Ecto neural progenitor cell (in vitro differentiated cells): ENCODE results near the gene ZNF488.

ENCODE experiments used
- DNase-seq: peaks from one replicate; pipeline ENCODE4 v3.0.0-alpha.2; 2018; ENCODE audit warnings: low spot score

Gene ZNF488

DNA sequence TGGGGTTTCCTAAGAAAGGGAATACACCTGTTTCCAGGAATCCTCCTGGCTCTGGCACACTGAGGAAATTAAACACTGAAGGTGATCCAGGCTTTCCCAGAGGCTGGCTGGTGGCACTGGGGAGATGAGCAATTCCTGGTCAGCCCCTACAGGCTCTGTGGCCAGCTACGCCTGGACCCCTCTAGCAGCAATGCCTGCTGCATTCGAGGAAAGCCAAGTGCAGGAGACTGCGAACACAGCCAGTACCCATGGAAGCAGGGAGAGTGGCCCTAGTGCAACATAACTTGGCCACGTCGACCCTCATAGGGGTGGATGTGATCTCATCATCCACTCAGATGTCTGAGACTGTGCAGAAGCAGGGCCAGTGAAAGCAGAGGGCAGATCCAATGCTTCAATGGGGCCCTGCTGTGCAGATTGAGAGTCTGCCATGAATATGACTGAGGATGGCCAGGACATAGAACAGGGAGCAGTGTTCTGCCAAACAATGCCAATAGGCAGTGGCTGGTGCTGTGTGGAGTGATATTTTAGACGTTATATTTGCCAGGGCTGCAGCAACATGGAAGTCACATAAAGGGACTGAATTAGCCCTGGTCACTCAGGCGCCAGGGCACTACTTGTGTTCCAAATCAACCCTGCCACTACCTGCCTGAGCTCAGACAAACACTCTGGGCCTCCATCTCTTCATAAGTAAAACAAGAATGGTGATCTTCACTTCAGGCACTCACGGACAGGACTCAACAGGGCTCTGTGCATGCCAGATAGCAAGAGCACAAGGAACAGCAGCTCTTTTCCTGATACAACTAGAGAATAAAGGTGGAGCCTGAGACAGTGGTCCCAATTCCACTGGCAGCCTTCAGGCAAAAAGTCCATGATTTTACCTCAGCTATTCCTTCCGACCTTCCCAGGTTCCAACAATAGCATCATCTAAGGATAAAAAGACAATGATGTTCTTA, 2.4 kb downstream of the ZNF488 start:
- peak; percentile 33 for DNase-seq

DNA sequence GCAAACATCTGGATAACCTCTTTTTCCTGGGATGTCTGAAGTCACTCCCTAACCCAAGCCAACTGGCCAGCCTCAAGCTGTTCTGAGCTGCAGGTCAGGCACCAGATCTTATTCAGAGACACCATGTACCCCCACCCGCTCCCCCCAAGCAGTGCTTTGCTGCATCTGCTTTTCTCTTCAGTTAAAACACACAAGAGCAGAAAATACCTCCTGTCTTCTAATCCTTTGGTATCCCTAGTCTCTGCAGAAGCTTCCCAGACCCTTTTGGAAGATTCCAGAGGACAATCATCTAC, 3.0 kb downstream of the ZNF488 start:
- DNase-seq = no peak

DNA sequence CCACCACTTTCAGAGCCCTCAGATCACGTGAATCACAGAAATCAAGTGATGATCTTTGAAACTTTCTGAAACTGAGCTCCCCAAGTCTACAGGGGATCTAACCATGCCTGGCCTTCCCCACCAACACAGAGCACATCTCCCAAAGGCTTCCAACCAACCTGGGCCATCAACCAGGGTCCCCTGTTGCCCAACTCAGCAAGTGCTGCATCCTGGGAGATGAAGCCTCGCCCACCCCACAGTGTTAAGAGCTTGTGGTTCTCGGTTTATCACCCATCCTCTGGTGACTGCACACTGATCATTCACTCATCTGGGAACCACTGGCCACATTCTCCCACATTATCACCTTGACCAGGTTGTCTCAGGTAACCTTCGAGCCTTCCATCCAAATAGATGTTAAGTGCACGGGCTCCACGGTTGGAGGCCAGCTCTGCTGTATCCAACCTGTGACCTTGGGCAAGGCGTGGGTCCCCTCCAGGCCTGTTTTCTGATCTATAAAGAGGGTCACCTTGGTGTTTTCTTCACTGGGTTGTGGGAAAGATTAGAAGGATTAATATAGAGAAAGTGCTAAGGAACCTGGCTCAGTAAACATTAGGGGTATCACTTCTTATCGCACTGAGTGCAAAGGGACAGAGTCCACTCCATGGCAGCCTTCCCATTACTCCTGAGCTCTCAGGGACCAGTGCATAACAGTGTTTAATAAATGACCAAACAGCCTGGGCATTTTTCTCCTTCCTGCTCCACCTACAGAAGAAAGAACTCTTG, 3.6 kb downstream of the ZNF488 start:
- DNase-seq = no peak

- DNase-seq = peak; percentile 26
These were observed 4.2 kb downstream of the ZNF488 start for GRCh38 chr10:47379901-47380300.

- DNase-seq = no peak
These were observed 4.7 kb downstream of the ZNF488 start for GRCh38 chr10:47379445-47379785.

DNA sequence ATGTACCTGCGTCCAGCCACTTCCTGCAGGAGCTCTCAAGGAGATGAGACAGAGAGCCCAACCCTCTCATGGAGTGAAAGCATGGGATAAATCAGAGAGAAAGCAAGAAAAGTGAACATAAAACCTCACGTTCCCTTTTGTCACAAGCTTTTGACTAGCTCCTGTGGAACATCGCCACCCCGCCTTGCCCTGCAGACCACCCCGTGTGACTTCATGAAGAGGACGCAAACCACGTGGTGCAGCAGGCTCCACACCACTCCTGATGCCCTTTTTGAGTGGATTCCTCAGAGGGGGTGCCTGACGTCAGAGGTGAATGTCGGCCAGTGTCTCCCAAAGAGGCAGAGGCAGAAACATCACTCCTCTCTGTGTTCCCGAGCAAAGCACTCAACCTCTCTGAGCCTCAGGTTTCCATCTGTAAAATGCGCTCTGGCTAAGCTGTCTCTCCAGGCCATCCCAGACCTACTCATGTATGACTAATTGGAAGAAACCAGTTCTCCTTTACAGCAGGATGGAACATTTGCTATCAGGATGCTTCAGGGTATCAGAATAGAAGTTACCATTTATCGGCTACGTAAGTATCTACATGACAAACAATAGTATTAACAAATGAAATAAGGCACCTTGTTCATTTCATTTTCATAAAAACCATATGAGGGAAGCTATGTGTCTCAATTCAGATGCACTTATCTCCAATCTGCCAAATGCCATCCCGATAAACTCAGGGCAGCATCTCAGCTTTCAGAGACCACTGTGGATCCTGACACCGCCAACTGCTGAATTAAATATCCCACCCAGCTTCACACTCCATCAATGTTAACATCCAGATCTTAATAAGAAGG, 5.3 kb downstream of the ZNF488 start:
- DNase-seq = no peak

DNA sequence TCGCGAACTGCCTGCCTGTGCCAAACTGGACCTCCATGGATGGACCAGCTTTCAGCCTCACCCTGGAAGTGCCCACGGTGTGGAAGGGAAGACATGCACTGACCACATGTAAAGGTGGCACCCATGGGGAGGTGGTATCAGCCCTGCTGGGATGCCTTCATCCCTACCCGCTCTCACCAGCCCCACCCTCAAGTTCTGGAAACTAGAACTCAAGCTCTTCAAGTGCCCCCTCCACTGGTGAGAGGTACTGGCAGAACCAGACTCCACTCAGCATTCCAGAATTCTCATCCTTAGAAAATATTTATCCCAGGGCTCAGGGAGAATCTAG, 5.9 kb downstream of the ZNF488 start:
- DNase-seq = no peak

DNA sequence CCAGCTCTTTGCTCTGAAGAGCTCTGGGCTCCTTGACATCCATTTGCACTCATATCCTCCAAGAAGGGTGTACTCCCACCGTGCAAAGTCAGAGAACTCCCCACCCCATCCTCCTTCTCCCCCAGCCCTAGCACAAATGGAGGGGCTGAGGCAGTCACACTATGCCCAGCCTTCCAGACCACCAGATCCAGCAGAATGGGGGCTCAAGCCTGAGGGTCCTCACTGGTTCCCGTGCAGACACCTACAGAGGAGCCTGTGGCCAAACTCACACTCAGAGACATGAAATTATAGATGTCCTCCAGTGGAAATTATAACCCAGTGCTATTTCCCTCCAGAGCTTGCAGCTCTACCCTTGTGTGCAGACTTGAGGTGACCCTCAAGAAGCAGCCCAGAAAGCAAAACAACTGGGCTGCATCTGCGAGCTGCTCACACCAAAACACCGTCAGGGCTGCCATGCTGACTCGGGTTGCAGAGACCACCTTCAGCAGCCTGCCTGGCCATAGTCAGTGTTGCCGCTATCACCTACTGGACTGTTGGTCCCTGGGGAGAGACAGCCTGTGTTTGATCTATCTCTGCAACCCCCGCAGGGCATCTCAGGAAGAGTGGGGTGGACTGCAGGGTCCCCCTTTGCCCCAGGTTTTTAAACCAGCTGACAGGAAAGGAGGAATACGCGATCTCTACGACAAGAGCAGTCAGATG, 7.4 kb downstream of the ZNF488 start:
- DNase-seq = peak; percentile 29

DNA sequence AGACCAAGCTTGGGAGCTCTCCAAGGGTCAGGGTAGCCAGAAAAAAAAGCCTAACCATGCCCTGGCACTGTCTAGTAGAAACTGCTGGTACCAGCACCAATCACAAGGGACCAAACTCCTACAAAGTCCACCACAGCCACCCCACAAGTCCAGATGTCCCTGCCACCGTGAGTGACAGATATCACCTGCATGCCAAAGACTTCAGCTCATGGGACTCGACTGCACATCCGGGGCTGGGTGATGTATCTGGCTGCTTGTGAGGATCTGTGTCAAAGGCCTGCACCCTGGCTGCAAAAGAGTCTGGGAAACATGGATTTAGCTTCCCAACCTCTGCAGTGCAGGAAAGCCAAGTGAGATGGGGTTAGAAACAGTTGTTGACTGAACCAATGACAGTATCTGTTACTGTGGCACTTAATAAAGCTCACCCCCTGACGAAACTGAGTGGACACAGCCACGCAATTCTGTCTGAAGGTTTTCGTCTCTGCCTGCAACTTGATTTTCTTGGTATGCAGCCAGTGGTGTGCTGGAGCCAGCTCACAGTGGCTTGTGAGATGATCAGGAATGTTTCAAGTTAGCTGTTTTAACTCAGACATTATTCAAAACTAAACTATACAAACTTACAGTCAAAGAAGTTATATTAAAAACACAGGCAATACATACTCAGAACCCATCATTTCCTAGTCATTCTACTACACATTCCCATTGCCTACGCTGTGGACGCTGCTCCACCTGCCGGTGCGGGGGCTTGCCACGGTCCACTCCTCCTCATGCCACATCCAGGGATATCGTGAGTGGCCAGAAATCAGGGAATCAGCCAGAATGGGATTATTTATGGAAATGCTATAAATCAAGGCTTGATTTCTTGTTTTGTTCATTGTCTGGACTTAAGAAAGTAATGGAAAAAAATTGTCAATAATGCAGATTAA, 9.2 kb downstream of the ZNF488 start:
- DNase-seq = no peak

- peak; percentile 39 for DNase-seq
These were observed 11.4 kb downstream of the ZNF488 start for GRCh38 chr10:47372726-47373125.

- peak; percentile 36 for DNase-seq
These were observed 12.2 kb downstream of the ZNF488 start for GRCh38 chr10:47371629-47372485.

DNA sequence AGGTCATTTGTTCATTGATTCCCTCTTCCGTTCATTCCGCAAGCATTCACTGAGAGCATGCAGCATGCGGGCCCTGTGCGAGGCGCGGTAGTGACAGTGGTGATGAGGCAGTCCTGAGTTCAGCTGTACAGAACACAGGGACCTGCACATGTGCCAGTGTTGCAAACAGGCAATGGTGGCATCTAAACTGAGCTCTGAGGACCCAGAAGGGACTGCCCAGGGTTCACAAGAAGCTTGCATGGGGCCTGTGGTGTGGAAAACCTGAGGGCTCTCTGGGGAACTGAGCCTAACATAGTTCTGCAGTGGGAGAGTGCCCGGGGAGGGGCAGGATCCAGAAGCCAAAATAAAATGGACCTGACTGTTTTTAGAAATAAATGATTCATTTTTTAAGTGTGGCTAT, 13.2 kb downstream of the ZNF488 start:
- no peak for DNase-seq

GRCh38 chr10:47370015-47370767, 13.9 kb downstream of the ZNF488 start:
- DNase-seq = peak; percentile 18

GRCh38 chr10:47369251-47369894, 14.7 kb downstream of the ZNF488 start:
- peak; percentile 23 for DNase-seq

GRCh38 chr10:47368431-47369180, 15.5 kb downstream of the ZNF488 start:
- no peak for DNase-seq

DNA sequence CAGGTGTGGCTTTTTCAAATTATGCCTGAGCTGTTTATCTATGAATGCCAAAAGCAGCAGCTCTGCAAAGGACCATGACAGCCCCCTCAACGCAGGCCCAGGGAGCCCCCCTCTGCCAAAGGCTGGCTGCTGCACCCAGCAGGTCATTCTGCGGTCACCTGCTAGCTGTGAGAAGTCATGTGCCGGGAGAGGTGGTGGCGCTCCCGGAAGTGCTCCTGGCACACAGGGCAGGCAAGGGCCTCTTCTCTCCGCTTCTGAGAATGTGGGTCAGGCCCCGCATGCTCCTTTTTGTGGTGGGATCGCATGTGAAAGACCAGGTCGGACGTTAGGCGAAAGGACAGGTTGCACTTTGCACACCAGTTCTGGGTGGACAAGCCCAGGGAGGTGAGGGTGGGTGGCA, 16.4 kb downstream of the ZNF488 start:
- DNase-seq = no peak

DNA sequence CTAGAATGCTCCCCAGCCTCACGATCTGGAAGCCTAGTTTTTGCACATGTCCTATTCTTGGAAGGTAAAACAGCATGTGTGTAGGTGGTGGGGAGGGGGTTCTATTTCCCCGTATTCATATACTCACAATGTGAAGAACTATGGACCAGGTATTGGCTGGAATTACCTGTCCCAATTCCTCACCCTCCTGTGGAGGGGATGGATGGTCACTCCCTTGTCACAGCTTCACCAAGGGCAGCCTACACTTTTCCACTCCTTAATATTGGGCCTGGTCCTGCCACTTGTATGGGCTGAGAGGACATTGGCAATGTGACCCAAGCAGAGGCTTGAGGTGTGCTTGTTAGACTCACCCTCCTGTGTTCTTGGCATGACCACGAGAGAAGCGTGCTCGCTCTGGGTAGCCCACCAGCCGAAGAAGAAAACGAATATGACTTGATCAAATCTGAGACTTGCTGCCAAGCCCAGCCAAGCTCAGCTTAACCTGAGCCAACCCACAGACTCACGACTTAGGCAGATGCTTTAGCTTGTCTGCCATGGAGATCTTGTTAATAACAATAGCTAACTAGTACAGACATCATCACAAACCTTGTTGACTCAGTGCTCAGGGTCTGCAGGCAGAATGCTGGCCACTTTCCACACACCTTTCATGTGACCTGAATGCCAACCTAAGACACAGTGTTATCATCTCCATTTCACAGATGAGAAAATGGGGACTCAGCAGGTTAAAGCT, 17.2 kb downstream of the ZNF488 start:
- DNase-seq = no peak
